Cardiac muscle cell (in vitro differentiated cells and primary cell): ENCODE measurements around the gene TSSK3. TPM values are rescaled to one million over a fixed set of nuclear protein-coding genes. Genes with fewer than 3 reads are reported as not detected.

Experiments used
- DNase-seq, 2 donors: peaks; one replicate each; pipeline versions ENCODE4 v3.0.0 to v3.0.0-alpha.2; 2010 to 2017; ENCODE audit warnings: low read depth in 1 of 2, low spot score in 1 of 2
- H3K27ac ChIP-seq: fragments of 200-600 bp; sonication (generic); 2 replicates; pipeline ENCODE4 v1.5.1; 2016
- H3K27me3 ChIP-seq: fragments of 200-600 bp; sonication (generic); 2 replicates; pipeline ENCODE4 v1.6.0; 2016; ENCODE audit warnings: control low read depth
- H3K36me3 ChIP-seq: fragments of 200-600 bp; sonication (generic); 2 replicates; pipeline ENCODE4 v1.5.1; 2016; ENCODE audit warnings: control low read depth
- H3K4me1 ChIP-seq: fragments of 200-600 bp; sonication (generic); 2 replicates; pipeline ENCODE4 v1.8.1; 2017; ENCODE audit warnings: low read depth, mild to moderate bottlenecking, mixed run types
- H3K4me3 ChIP-seq: fragments of 200-600 bp; sonication (generic); 2 replicates; pipeline ENCODE4 v1.5.1; 2016; ENCODE audit warnings: mild to moderate bottlenecking
- H3K9me3 ChIP-seq: fragments of 200-600 bp; sonication (generic); 2 replicates; pipeline ENCODE4 v1.5.1; 2017; ENCODE audit warnings: low read depth, mild to moderate bottlenecking, control low read depth
- polyA plus RNA-seq: library from polyadenylated mRNA; unstranded; fragments of >200 nt; fragmentation: Nextera tagmentation; extraction: Ambion mirVana; gene quantifications from 2 replicates; pipeline ENCODE4 v1.2.1, GENCODE V29; 2016
- total RNA-seq: library from RNA; depleted of rRNA; stranded (reverse); fragments of >200 nt; gene quantifications from 2 replicates; pipeline ENCODE4 v1.2.3, GENCODE V29; 2016
- TF ChIP-seq, protein P1 (sequence below): IDR thresholded peaks from 2 replicates; pipeline ENCODE4 v1.5.1; 2012; ENCODE audit warnings: low read depth, mild to moderate bottlenecking, low read length

TSSK3 gene
- total and polyA plus RNA-seq, 2 experiments from 2014 or later = 4.5 to 8.0 TPM

DNA sequence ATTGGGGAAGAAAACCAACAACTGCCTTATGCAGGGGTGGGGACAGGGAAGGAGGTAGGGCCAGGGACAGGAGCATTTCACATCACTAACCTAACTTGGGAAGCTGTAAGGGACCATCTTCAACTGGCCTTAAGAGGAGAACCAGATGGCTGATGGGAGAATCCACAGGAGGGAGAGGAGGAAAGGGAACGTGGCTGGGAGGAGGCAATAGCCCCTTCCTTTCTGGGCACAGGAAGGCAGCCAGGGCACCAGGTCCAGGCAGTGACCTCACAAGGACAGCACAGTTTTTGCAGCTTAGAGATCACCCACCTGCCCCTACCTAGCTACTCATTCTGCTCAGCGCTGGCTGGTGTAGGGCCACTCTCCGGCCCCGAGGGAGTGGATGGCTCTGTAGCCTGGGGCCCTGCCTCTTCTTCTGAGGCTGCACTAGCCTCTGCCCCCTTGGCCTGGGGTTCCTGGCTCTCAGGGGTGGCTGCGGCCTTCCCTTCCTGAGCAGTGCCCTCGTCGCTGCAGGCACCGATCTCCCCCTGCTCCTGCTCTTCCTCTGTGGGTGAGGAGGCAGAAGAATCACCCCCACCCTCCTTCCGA lies 28.0 kb upstream of the TSSK3 start:
- H3K4me1 ChIP-seq = peaks cover 7% of the 10 kb centered on the region
- peaks cover 23% of the 10 kb centered on the region for H3K36me3 ChIP-seq
- no peaks in the 10 kb centered on the region for H3K9me3 ChIP-seq
- peak in 1 of 2 donors; percentile 18 for DNase-seq
- TF ChIP-seq, protein P1, sequence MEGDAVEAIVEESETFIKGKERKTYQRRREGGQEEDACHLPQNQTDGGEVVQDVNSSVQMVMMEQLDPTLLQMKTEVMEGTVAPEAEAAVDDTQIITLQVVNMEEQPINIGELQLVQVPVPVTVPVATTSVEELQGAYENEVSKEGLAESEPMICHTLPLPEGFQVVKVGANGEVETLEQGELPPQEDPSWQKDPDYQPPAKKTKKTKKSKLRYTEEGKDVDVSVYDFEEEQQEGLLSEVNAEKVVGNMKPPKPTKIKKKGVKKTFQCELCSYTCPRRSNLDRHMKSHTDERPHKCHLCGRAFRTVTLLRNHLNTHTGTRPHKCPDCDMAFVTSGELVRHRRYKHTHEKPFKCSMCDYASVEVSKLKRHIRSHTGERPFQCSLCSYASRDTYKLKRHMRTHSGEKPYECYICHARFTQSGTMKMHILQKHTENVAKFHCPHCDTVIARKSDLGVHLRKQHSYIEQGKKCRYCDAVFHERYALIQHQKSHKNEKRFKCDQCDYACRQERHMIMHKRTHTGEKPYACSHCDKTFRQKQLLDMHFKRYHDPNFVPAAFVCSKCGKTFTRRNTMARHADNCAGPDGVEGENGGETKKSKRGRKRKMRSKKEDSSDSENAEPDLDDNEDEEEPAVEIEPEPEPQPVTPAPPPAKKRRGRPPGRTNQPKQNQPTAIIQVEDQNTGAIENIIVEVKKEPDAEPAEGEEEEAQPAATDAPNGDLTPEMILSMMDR = no peak
- no peaks in the 10 kb centered on the region for H3K27me3 ChIP-seq
- peak overlapping the region; percentile 100 for H3K4me3 ChIP-seq
- no peak overlapping the region for H3K27ac ChIP-seq

DNA sequence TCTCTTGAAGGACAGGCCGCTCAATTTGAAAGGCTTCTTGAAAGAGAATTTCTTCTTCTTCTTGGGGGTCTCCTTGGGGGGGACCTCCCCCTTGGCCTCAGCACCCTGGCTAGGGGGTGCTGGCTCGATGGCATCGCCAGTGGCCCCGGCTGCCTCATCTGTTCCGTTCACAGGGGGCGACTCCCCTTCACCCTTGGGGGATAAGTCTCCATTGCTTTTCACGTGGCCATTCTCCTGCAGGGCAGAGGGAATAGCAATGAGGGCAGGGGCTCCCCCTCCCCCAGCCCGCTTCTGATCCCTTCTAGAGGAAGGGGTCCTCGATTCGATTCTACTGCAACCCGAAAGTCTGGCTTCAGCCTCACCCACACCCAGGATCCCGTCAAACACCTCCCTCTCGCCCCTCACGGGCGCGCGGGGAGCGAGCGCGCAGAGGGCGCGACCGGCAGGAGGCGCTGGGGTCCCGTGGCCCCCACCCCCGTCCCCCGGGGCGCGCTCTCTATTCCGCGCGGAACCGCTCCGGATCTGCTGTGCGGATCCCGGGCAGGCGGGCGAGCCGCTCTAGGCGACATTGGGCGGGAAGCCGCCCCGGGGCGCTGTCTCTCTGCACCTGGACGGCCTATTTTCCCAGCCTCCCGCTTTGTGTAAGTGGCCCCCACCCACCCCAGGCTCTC lies 27.3 kb upstream of the TSSK3 start:
- peak; percentile 60 to 70 for DNase-seq
- peaks cover 21% of the 10 kb centered on the region for H3K36me3 ChIP-seq
- no peaks in the 10 kb centered on the region for H3K9me3 ChIP-seq
- H3K4me1 ChIP-seq = peaks cover 7% of the 10 kb centered on the region
- peak overlapping the region; percentile 80 for H3K27ac ChIP-seq
- TF ChIP-seq, protein P1 = peak; percentile 84
- H3K4me3 ChIP-seq = peak overlapping the region; percentile 100
- H3K27me3 ChIP-seq = no peaks in the 10 kb centered on the region

- Histone ChIP-seq H3K4me3 (peak overlapping the region; percentile 100), H3K27ac (peak overlapping the region; percentile 80), H3K4me1 (peaks cover 7% of the 10 kb centered on the region), H3K9me3 (no peaks in the 10 kb centered on the region), H3K27me3 (no peaks in the 10 kb centered on the region), H3K36me3 (peaks cover 21% of the 10 kb centered on the region)
- no peak for DNase-seq
- TF ChIP-seq, protein P1 = no peak
Measured at GRCh38 chr1:32335535-32335789, 26.9 kb upstream of the TSSK3 start.

- DNase-seq = peak; percentile 84 to 89
- TF ChIP-seq, protein P1 = no peak
- H3K9me3 ChIP-seq = no peaks in the 10 kb centered on the region
- no peaks in the 10 kb centered on the region for H3K27me3 ChIP-seq
- peak within 1 kb of the TSS; percentile 80 for H3K27ac ChIP-seq
- H3K4me3 ChIP-seq = peak within 1 kb of the TSS; percentile 100
- H3K36me3 ChIP-seq = peaks cover 19% of the 10 kb centered on the region
- peaks cover 7% of the 10 kb centered on the region for H3K4me1 ChIP-seq
Measured at GRCh38 chr1:32335790-32336590, 26.3 kb upstream of the TSSK3 start, which contains the start of gene MARCKSL1. Gene MARCKSL1 (minus strand): TSS chr1:32336233. CDS start chr1:32336033, 200 bp downstream.

DNA sequence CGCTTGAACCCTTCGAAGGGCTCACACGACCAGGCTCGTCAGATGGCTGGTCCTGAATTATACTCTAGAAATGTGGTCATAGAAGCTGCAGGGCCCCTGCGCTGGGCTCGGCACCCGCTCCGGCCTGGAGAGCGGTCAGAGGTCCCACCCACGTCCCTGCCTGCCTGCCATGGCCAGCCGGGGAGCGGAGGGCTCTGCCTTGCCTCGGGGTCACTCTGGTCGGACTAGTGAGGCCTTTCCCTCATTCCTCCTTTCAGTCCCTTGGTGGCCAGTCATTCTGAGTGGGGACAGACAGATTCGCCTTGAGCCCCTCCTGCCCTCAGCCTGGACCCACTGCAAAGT lies 25.8 kb upstream of the TSSK3 start:
- Histone ChIP-seq H3K36me3 (peaks cover 13% of the 10 kb centered on the region), H3K4me1 (peaks cover 7% of the 10 kb centered on the region), H3K27ac (no peak overlapping the region), H3K9me3 (no peaks in the 10 kb centered on the region), H3K27me3 (no peaks in the 10 kb centered on the region), H3K4me3 (peak overlapping the region; percentile 100)
- no peak for DNase-seq
- TF ChIP-seq, protein P1 = no peak
